ENCODE measurements around the gene LSM7. TPM values are rescaled to one million over a fixed set of nuclear protein-coding genes. Genes with fewer than 3 reads are reported as not detected.
A peak's percentile ranks its signal among the peaks of the same experiment; 100 is the strongest.

LSM7 gene
- total RNA-seq, 1 donor from 2014 or later: 46.7 TPM

- intact Hi-C loops (cut with DNase I): no loop called here
- DNase-seq (ENCODE audit: missing footprints): peak; percentile 40
- ATAC-seq: no peak
Observed at GRCh38 chr19:2341244-2341751, 12.9 kb upstream of the LSM7 start.

GRCh38 chr19:2340496-2341243 lies 12.3 kb upstream of the LSM7 start:
- DNase-seq (ENCODE audit: missing footprints) (peak; percentile 27), ATAC-seq (no peak)
- intact Hi-C loops (cut with DNase I): no loop called here

GRCh38 chr19:2339644-2340310 lies 11.4 kb upstream of the LSM7 start:
- ATAC-seq: no peak
- DNase-seq (ENCODE audit: missing footprints): peak; percentile 51
- intact Hi-C loops (cut with DNase I): no loop called here

GRCh38 chr19:2338751-2339643 lies 10.6 kb upstream of the LSM7 start:
- intact Hi-C loops (cut with DNase I): no loop called here
- no peak for ATAC-seq

GRCh38 chr19:2338055-2338615 lies 9.7 kb upstream of the LSM7 start:
- peak; percentile 65 for DNase-seq (ENCODE audit: missing footprints)
- ATAC-seq: no peak
- intact Hi-C loops (cut with DNase I): no loop called here

More at GRCh38 chr19:2338751-2339643, 10.6 kb upstream of the LSM7 start:
- peak; percentile 47 for DNase-seq (ENCODE audit: missing footprints)

- intact Hi-C loops (cut with DNase I): no loop called here
- peak; percentile 18 for ATAC-seq
- DNase-seq (ENCODE audit: missing footprints): peak; percentile 72
Observed at GRCh38 chr19:2337329-2337707, 8.9 kb upstream of the LSM7 start.

- no peak for ATAC-seq
- intact Hi-C loops (cut with DNase I): no loop called here
- peak; percentile 63 for DNase-seq (ENCODE audit: missing footprints)
Observed at GRCh38 chr19:2336528-2337328, 8.3 kb upstream of the LSM7 start.

- no peak for ATAC-seq
- intact Hi-C loops (cut with DNase I): no loop called here
- no peak for DNase-seq (ENCODE audit: missing footprints)
Observed at GRCh38 chr19:2335848-2336247, 7.5 kb upstream of the LSM7 start.

GRCh38 chr19:2334986-2335846 lies 6.8 kb upstream of the LSM7 start:
- intact Hi-C loops (cut with DNase I): no loop called here
- DNase-seq (ENCODE audit: missing footprints) (peak; percentile 41), ATAC-seq (no peak)

GRCh38 chr19:2334426-2334825 lies 6.0 kb upstream of the LSM7 start:
- no peak for ATAC-seq
- peak; percentile 56 for DNase-seq (ENCODE audit: missing footprints)
- intact Hi-C loops (cut with DNase I): no loop called here

- no peak for DNase-seq (ENCODE audit: missing footprints)
- intact Hi-C loops (cut with DNase I): no loop called here
- no peak for ATAC-seq
Observed at GRCh38 chr19:2333807-2334211, 5.4 kb upstream of the LSM7 start.

- peak; percentile 45 for DNase-seq (ENCODE audit: missing footprints)
- ATAC-seq: no peak
- intact Hi-C loops (cut with DNase I): no loop called here
Observed at GRCh38 chr19:2333027-2333806, 4.8 kb upstream of the LSM7 start.

GRCh38 chr19:2332341-2333026 lies 4.1 kb upstream of the LSM7 start:
- no peak for ATAC-seq
- no peak for DNase-seq (ENCODE audit: missing footprints)

GRCh38 chr19:2331601-2332246 lies 3.3 kb upstream of the LSM7 start:
- ATAC-seq (no peak), DNase-seq (ENCODE audit: missing footprints) (peak; percentile 30)
- intact Hi-C loops (cut with DNase I): no loop called here

More at GRCh38 chr19:2332341-2333026, 4.1 kb upstream of the LSM7 start:
- intact Hi-C loops (cut with DNase I): no loop called here

GRCh38 chr19:2330632-2331284 lies 2.4 kb upstream of the LSM7 start:
- ATAC-seq: no peak
- no peak for DNase-seq (ENCODE audit: missing footprints)
- intact Hi-C loops (cut with DNase I): no loop called here

Measured in Right ventricle myocardium inferior (tissue), 1 donor.